ENCODE results near the gene TCF7L1.

Gene TCF7L1

GRCh38 chr2:85257359-85257969, 124.3 kb downstream of the TCF7L1 start:
- no peak for DNase-seq

- DNase-seq, result no peak
Measured at GRCh38 chr2:85257970-85258605, 124.9 kb downstream of the TCF7L1 start.

- no peak for DNase-seq
Measured at GRCh38 chr2:85259101-85259590, 126.0 kb downstream of the TCF7L1 start.

GRCh38 chr2:85259879-85260278, 126.7 kb downstream of the TCF7L1 start:
- DNase-seq, result no peak

GRCh38 chr2:85263591-85263990, 130.4 kb downstream of the TCF7L1 start:
- no peak for DNase-seq

GRCh38 chr2:85264471-85264870, 131.3 kb downstream of the TCF7L1 start:
- no peak for DNase-seq

- DNase-seq, result no peak
Measured at GRCh38 chr2:85265304-85265703, 132.1 kb downstream of the TCF7L1 start.

- peak; percentile 71 for DNase-seq
Measured at GRCh38 chr2:85266146-85267041, 133.2 kb downstream of the TCF7L1 start.

- no peak for DNase-seq
Measured at GRCh38 chr2:85269959-85270358, 136.8 kb downstream of the TCF7L1 start.

- no peak for DNase-seq
Measured at GRCh38 chr2:85272357-85272756, 139.2 kb downstream of the TCF7L1 start.

- DNase-seq, result no peak
Measured at GRCh38 chr2:85273738-85274731, 140.8 kb downstream of the TCF7L1 start.

GRCh38 chr2:85275984-85276540, 142.9 kb downstream of the TCF7L1 start:
- DNase-seq, result no peak

- no peak for DNase-seq
Measured at GRCh38 chr2:85276571-85277118, 143.5 kb downstream of the TCF7L1 start.

- no peak for DNase-seq
Measured at GRCh38 chr2:85277416-85278158, 144.4 kb downstream of the TCF7L1 start.

GRCh38 chr2:85278361-85278760, 145.2 kb downstream of the TCF7L1 start:
- no peak for DNase-seq

GRCh38 chr2:85281553-85281952, 148.4 kb downstream of the TCF7L1 start:
- no peak for DNase-seq

- DNase-seq, result no peak
Measured at GRCh38 chr2:85282914-85283313, 149.7 kb downstream of the TCF7L1 start.

GRCh38 chr2:85283641-85284040, 150.4 kb downstream of the TCF7L1 start:
- DNase-seq, result no peak

- no peak for DNase-seq
Measured at GRCh38 chr2:85286918-85287317, 153.7 kb downstream of the TCF7L1 start.

GRCh38 chr2:85287721-85288120, 154.5 kb downstream of the TCF7L1 start:
- DNase-seq, result no peak

GRCh38 chr2:85288244-85288725, 155.1 kb downstream of the TCF7L1 start:
- DNase-seq, result no peak
